Neural cell (in vitro differentiated cells): Measurements from ENCODE around the gene YTHDC2.

Experiments
- EP300 ChIP-seq: fragments of 450-650 bp; conservative IDR thresholded peaks from 2 replicates; pipeline ENCODE4 v1.6.1; 2014; ENCODE audit warnings: antibody characterized with exemption, mild to moderate bottlenecking, moderate library complexity; ENCODE audit not compliant: poor library complexity, severe bottlenecking
- EZH2 ChIP-seq: fragments of 200-600, 300-800 bp; shearing (Covaris generic), sonication (generic); IDR thresholded peaks from 2 replicates; pipeline ENCODE4 v1.6.1; 2014; ENCODE audit warnings: antibody characterized with exemption, low read length, borderline replicate concordance, mild to moderate bottlenecking; ENCODE audit not compliant: insufficient read depth, poor library complexity, severe bottlenecking
- MXI1 ChIP-seq: fragments of 450-650 bp; conservative IDR thresholded peaks from 2 replicates; pipeline ENCODE4 v1.6.1; 2014; ENCODE audit warnings: antibody characterized with exemption, mild to moderate bottlenecking; ENCODE audit not compliant: poor library complexity, severe bottlenecking
- POLR2AphosphoS5 ChIP-seq: IDR thresholded peaks from 2 replicates; pipeline ENCODE4 v1.6.1; 2012
- SMC3 ChIP-seq: fragments of 450-650 bp; conservative IDR thresholded peaks from 2 replicates; pipeline ENCODE4 v1.6.1; 2014; ENCODE audit warnings: antibody characterized with exemption, mild to moderate bottlenecking, moderate library complexity; ENCODE audit not compliant: poor library complexity
- TAF1 ChIP-seq: IDR thresholded peaks from 2 replicates; pipeline ENCODE4 v1.6.1; 2012; ENCODE audit warnings: low read depth
- TF ChIP-seq, protein P1 (sequence below): fragments of 450-650 bp; IDR thresholded peaks from 2 replicates; pipeline ENCODE4 v1.5.1; 2014; ENCODE audit warnings: antibody characterized with exemption, mild to moderate bottlenecking, moderate library complexity; ENCODE audit not compliant: poor library complexity, severe bottlenecking

DNA sequence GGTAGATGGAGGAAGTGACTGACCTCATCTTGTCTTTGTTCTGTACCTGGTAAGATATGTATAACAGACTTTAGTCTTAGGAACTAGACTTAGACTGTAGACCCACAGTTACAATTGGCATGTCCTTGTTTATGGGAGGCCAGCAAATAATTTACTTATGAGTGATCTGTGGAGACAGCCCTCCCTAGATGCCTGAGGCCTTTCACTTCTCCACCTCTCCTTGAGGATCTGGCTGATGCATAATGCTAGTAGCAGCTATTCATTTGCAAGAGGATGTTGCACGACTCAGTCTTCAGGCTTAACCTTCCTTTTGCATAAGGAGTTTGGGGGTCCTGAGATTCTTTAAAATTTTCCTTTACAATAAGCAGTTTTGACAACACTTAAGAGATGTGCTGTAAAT is 100.7 kb downstream of the YTHDC2 start:
- TF ChIP-seq POLR2AphosphoS5, result no peak
- TF ChIP-seq EZH2, result no peak
- TF ChIP-seq MXI1, result no peak
- TF ChIP-seq, protein P1, sequence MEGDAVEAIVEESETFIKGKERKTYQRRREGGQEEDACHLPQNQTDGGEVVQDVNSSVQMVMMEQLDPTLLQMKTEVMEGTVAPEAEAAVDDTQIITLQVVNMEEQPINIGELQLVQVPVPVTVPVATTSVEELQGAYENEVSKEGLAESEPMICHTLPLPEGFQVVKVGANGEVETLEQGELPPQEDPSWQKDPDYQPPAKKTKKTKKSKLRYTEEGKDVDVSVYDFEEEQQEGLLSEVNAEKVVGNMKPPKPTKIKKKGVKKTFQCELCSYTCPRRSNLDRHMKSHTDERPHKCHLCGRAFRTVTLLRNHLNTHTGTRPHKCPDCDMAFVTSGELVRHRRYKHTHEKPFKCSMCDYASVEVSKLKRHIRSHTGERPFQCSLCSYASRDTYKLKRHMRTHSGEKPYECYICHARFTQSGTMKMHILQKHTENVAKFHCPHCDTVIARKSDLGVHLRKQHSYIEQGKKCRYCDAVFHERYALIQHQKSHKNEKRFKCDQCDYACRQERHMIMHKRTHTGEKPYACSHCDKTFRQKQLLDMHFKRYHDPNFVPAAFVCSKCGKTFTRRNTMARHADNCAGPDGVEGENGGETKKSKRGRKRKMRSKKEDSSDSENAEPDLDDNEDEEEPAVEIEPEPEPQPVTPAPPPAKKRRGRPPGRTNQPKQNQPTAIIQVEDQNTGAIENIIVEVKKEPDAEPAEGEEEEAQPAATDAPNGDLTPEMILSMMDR, result no peak
- no peak for TF ChIP-seq EP300
- TF ChIP-seq SMC3, result no peak
- TF ChIP-seq TAF1, result no peak
